H1 (cell line): ENCODE measurements around the gene LDAH. TPM values are rescaled to one million over a fixed set of nuclear protein-coding genes. Genes with fewer than 3 reads are reported as not detected.

Experiments used
- BACH1 ChIP-seq: IDR thresholded peaks from 2 replicates; pipeline ENCODE4 v1.6.1; 2012; ENCODE audit warnings: low read length, improper control_type of control experiment
- BCL11A ChIP-seq, 2 experiments: IDR thresholded peaks; one replicate each; pipeline ENCODE4 v1.6.1; 2011; ENCODE audit warnings: low read depth in 2 of 2, low read length in 2 of 2, mild to moderate bottlenecking in 2 of 2
- BRCA1 ChIP-seq: IDR thresholded peaks from 2 replicates; pipeline ENCODE4 v1.6.1; 2012; ENCODE audit warnings: low read depth, low read length, improper control_type of control experiment
- CEBPB ChIP-seq: IDR thresholded peaks from 2 replicates; pipeline ENCODE4 v1.6.1; 2012; ENCODE audit warnings: low read depth, low read length
- CHD1 ChIP-seq: IDR thresholded peaks from 2 replicates; pipeline ENCODE4 v1.6.1; 2012; ENCODE audit warnings: low read depth, low read length, improper control_type of control experiment
- CREB1 ChIP-seq: IDR thresholded peaks from 2 replicates; pipeline ENCODE4 v1.6.1; 2012; ENCODE audit warnings: inconsistent platforms
- CTBP2 ChIP-seq: IDR thresholded peaks from 2 replicates; pipeline ENCODE4 v1.7.0; 2011; ENCODE audit warnings: borderline replicate concordance, mild to moderate bottlenecking, moderate library complexity, mixed read lengths, low read length; ENCODE audit not compliant: insufficient read depth, insufficient read length
- EP300 ChIP-seq, 2 experiments: IDR thresholded peaks; 1 replicate in 1 of 2; 2 replicates in 1 of 2; pipeline ENCODE4 v1.6.1; 2011 to 2012; ENCODE audit warnings: low read depth in 2 of 2, low read length in 2 of 2, mild to moderate bottlenecking in 2 of 2, borderline replicate concordance in 1 of 2, inconsistent platforms in 1 of 2, moderate library complexity in 1 of 2
- HDAC6 ChIP-seq: IDR thresholded peaks from one replicate; pipeline ENCODE4 v1.7.1; 2012; ENCODE audit warnings: low read depth, mild to moderate bottlenecking, inconsistent platforms, low read length, moderate library complexity
- KDM4A ChIP-seq: IDR thresholded peaks from one replicate; pipeline ENCODE4 v1.7.1; 2012; ENCODE audit warnings: low read depth, mild to moderate bottlenecking, moderate library complexity, low read length, inconsistent platforms; ENCODE audit not compliant: severe bottlenecking
- MAX ChIP-seq: IDR thresholded peaks from 2 replicates; pipeline ENCODE4 v1.6.1; 2012; ENCODE audit warnings: inconsistent platforms
- NRF1 ChIP-seq: IDR thresholded peaks from 2 replicates; pipeline ENCODE4 v1.6.1; 2011; ENCODE audit warnings: mild to moderate bottlenecking, low read depth, low read length, improper control_type of control experiment
- POLR2A ChIP-seq, 2 experiments: IDR thresholded peaks; 1 replicate in 1 of 2; 2 replicates in 1 of 2; pipeline ENCODE4 v1.6.1; 2011; ENCODE audit warnings: low read depth in 2 of 2, low read length in 2 of 2, mild to moderate bottlenecking in 2 of 2; ENCODE audit errors: control extremely low read depth in 1 of 2
- POLR2AphosphoS5 ChIP-seq: IDR thresholded peaks from 2 replicates; pipeline ENCODE4 v1.6.1; 2011; ENCODE audit warnings: low read depth, low read length
- POU5F1 ChIP-seq: IDR thresholded peaks from 2 replicates; pipeline ENCODE4 v1.6.1; 2011; ENCODE audit warnings: low read depth, mild to moderate bottlenecking, low read length, moderate library complexity
- RAD21 ChIP-seq, 2 experiments: IDR thresholded peaks in 1 of 2; conservative IDR thresholded peaks in 1 of 2; 2 replicates each; pipeline ENCODE4 v1.6.1; 2011; ENCODE audit warnings: low read depth in 2 of 2, low read length in 2 of 2, improper control_type of control experiment in 1 of 2, inconsistent platforms in 1 of 2, mild to moderate bottlenecking in 1 of 2, moderate library complexity in 1 of 2
- RFX5 ChIP-seq: IDR thresholded peaks from 2 replicates; pipeline ENCODE4 v1.6.1; 2011; ENCODE audit warnings: low read depth, low read length, improper control_type of control experiment, borderline replicate concordance
- RXRA ChIP-seq: IDR thresholded peaks from 2 replicates; pipeline ENCODE4 v1.6.1; 2011; ENCODE audit warnings: low read depth, mild to moderate bottlenecking, low read length, moderate library complexity; ENCODE audit not compliant: insufficient read depth
- SAP30 ChIP-seq: fragments of 300-600 bp; sonication (generic); IDR thresholded peaks from 2 replicates; pipeline ENCODE4 v1.7.1; 2012; ENCODE audit warnings: low read length, moderate library complexity, mild to moderate bottlenecking, inconsistent platforms; ENCODE audit not compliant: insufficient read depth, insufficient replicate concordance
- SIN3A ChIP-seq, 2 experiments: IDR thresholded peaks in 1 of 2; conservative IDR thresholded peaks in 1 of 2; 2 replicates each; pipeline ENCODE4 v1.6.1; 2011 to 2012; ENCODE audit warnings: low read length in 2 of 2, improper control_type of control experiment in 1 of 2, low read depth in 1 of 2, mild to moderate bottlenecking in 1 of 2
- SIRT6 ChIP-seq: IDR thresholded peaks from one replicate; pipeline ENCODE4 v1.7.1; 2012; ENCODE audit warnings: low read length, inconsistent platforms
- SP1 ChIP-seq: IDR thresholded peaks from 2 replicates; pipeline ENCODE4 v1.6.1; 2011; ENCODE audit warnings: low read depth, low read length
- TAF1 ChIP-seq: IDR thresholded peaks from 2 replicates; pipeline ENCODE4 v1.6.1; 2011; ENCODE audit warnings: mild to moderate bottlenecking, low read depth, low read length
- YY1 ChIP-seq: IDR thresholded peaks from 2 replicates; pipeline ENCODE4 v1.6.1; 2011; ENCODE audit warnings: low read depth, mild to moderate bottlenecking, low read length
- polyA plus RNA-seq, 7 experiments: library from polyadenylated mRNA; depleted of rRNA in 3 of 7; stranded (reverse) in 5 of 7; unstranded in 2 of 7; fragments of >200 nt in 5 of 7; fragments of 200-250 nt in 2 of 7; gene quantifications; 1 replicate in 5 of 7; 2 replicates in 1 of 7; 4 replicates in 1 of 7; pipeline versions ENCODE4 v1.2.1 to v1.2.3, GENCODE V29; 2011 to 2013; ENCODE audit warnings: missing spikeins in 2 of 7, mixed read lengths in 2 of 7
- total RNA-seq: library from RNA; stranded (reverse); fragmentation: NEBNext Ultra II Directional; extraction: Animal tissue kit (Norgen Biotek cat#: 25700); gene quantifications from 2 replicates; pipeline ENCODE4 v1.2.1, GENCODE V29; 2021

Gene LDAH
- total and polyA plus RNA-seq, 2 of the 8 experiments (the other 6 are each of a cell fraction or from before 2014, with no cell fraction given): 10.9 to 26.3 TPM

- TF ChIP-seq CTBP2 (peak; percentile 65), KDM4A (peak; percentile 96), TAF1 (peak; percentile 93), POLR2A (IDR thresholded peaks at IDR 0.05; ENCODE audit: control extremely low read depth in 1 of 2, low read depth in 2 of 2, low read length in 2 of 2) (peak; percentile 96 to 100), YY1 (no peak), RAD21 (IDR thresholded peaks at IDR 0.05 in 1 of 2, conservative IDR thresholded peaks at IDR 0.05 in 1 of 2; ENCODE audit: low read depth in 2 of 2, low read length in 2 of 2) (no peak), BCL11A (IDR thresholded peaks at IDR 0.05; ENCODE audit: low read depth in 2 of 2, low read length in 2 of 2) (no peak), CEBPB (no peak), BRCA1 (peak; percentile 24; the same call in 1 of the 2 replicates), HDAC6 (no peak), SIRT6 (no peak), SP1 (0 out of 2 replicates have a peak, but pooled peaks have one; percentile 39), SAP30 (peak; percentile 74), EP300 (IDR thresholded peaks at IDR 0.05; ENCODE audit: borderline replicate concordance in 1 of 2, low read depth in 2 of 2, low read length in 2 of 2) (no peak; a peak in 1 of 3 replicates), RFX5 (no peak), BACH1 (no peak), RXRA (no peak), MAX (peak; percentile 96), POLR2AphosphoS5 (peak; percentile 99), CHD1 (no peak), SIN3A (conservative IDR thresholded peaks at IDR 0.05 in 1 of 2, IDR thresholded peaks at IDR 0.05 in 1 of 2; ENCODE audit: low read depth in 1 of 2, low read length in 2 of 2) (peak; percentile 66 to 91; a peak in 2 of 4 replicates), NRF1 (no peak), POU5F1 (no peak), CREB1 (peak; percentile 99)
These were observed at the start of gene LDAH (continued) for GRCh38 chr2:20822535-20823490.
